HG02970 (cell line): Measurements from ENCODE around the gene HVCN1.
"Not testable (repeated sequence)": the region's sequence is repeated elsewhere in the genome, so short reads cannot be mapped to it uniquely, and the experiment has no call there.

Source experiments
- ATAC-seq: cut with Tn5 transposase; IDR thresholded peaks from one replicate; pipeline ENCODE4 v1.9.1; 2021; ENCODE audit warnings: mild to moderate bottlenecking, moderate library complexity, moderate number of reproducible peaks; ENCODE audit not compliant: unreplicated experiment, low FRiP score

Gene HVCN1

DNA sequence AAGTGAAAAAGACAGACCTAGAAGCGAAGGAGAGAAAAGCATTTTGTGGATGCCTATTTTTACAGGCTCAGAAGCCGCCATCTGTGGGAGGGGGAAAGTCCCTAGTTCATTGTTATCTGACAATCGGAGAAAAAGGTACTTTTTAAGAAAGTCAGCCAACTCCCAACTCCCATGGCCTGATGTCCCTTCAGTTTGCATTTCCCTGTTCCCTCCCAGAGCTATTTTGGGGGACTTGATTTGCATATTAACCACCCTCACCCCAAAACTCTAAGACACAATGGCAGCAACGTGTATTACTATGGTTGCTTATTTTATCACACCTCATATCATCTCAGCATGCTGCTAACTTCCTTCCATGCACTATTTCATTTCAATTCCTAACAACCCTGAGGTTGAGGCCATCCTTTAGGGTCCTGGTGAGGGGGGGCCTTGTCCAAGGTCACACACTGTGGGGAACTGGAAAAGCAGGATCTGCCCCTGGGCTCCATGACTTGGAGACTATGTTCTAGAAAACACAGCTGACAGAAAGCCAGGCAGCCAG, 18.7 kb downstream of the HVCN1 start:
- no peak for ATAC-seq

DNA sequence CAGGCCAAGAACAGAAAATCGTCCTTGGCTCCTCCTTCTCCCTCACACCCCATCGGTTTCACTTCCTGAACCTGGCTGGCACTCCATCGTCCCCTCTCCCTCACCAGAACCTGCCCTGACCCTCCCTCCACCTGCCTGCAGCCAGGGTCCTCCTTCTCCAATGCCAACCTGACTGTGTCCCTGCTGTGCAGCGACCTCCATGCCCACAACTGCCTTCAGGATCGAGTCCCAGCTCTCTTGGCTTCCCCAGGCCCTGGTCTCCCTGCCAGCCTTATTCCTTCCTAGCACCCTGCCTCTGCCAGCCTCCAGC, 19.8 kb downstream of the HVCN1 start:
- no peak for ATAC-seq

DNA sequence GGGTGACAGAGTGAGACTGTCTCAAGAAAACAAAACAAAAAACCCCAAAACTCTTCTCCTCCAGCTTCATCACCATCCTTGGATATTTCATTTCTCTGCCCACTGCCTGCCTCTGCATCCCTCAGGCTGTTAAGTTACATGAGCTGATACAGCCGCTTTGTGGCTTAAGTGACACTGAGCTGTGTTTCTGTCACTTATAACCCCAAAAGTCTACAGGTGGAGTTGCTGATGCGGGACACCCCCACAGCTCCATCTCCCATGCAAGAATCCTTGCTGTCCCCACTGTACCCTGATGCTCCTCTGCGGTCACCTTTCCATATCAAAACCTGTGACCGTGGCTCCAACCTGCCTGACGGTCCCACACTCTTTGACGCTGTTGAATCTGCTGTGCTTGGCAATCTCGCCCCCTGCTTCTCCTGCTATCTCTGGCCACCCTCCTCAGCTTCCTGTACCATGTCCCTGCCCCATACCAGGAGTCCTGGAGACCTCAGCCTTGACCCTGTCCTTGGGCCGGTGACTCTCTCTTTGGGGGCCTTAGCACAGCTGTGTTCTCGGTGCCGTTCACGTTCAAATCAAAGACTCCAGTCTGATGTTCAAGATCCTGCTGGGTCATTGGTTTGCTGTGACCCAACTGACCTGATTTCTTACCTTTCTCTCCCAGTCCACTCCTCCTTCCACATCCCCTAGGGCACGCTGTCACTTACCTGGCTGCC, 20.3 kb downstream of the HVCN1 start:
- ATAC-seq = no peak

GRCh38 chr12:110667671-110668070, 21.2 kb downstream of the HVCN1 start:
- no peak for ATAC-seq

GRCh38 chr12:110666892-110667291, 22.0 kb downstream of the HVCN1 start:
- ATAC-seq = no peak

GRCh38 chr12:110661337-110661972, 27.5 kb downstream of the HVCN1 start:
- ATAC-seq = peak; percentile 83

DNA sequence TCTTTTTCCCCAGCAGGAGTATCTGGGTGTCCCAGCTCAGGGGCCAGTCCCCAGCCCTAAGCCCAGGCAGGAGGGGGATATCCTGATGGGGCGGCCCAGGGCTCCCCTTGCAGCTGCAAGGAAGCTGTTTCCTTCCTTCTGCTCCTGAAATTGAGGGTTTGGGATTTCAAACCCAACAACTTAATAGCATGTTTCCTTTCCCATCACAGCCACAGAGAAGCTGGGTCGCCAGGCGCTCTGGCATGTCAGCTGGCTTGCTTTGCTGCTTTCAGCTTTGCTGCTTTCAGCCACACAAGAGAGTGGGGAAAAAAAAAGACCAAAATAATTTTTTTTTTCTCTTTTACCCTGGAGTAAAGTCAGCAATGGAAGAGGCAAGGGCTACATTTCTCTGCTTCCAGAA, 30.0 kb downstream of the HVCN1 start:
- no peak for ATAC-seq

DNA sequence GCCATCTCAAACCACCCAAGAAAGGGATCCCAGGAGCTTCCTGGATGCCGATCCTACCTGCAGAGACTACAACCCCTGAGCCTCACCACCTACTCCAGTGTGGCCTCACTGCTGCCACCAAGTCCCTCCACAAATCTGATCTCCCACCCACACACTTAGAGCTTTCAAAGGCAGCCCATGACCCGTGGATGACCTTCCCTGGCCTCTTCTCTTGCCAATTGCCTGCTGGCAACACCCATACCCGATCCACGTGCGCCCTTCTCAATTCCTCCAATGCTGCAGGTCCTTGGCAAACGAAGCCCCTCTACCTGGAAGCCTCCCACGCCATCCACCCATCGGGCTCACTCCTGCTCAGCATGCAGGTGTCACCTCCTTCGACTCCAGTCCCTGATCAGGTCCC, 30.7 kb downstream of the HVCN1 start:
- no peak for ATAC-seq

- no peak for ATAC-seq
These were observed 31.2 kb downstream of the HVCN1 start for GRCh38 chr12:110657747-110658146.

- no peak for ATAC-seq
These were observed 32.8 kb downstream of the HVCN1 start for GRCh38 chr12:110656071-110656655.

GRCh38 chr12:110654238-110654637, 34.7 kb downstream of the HVCN1 start:
- ATAC-seq = not testable (repeated sequence)

GRCh38 chr12:110649341-110649847, 39.5 kb downstream of the HVCN1 start:
- no peak for ATAC-seq

GRCh38 chr12:110647631-110648040, 41.3 kb downstream of the HVCN1 start:
- ATAC-seq = no peak

DNA sequence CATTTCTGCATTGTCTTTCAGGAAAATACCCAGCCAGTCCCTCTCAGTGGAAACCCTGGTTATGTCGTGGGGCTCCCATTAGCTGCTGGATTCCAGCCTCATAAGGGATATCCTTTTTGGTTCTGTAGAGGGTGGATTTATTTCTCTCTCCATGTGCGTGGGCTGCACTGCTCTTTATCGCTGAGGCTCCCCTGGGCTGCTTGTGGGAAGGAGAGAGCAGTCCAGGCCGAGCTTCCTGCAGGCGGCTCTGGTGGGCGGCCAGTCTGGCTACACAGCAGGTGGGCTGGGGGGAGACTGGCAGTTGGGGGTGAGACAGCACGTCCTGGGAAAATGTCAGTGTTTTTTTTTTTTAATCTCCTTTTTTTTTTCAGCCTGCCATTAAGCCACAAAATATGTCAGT, 47.4 kb downstream of the HVCN1 start:
- no peak for ATAC-seq

- ATAC-seq = no peak
These were observed 48.5 kb downstream of the HVCN1 start for GRCh38 chr12:110640275-110641025.

- no peak for ATAC-seq
These were observed 49.4 kb downstream of the HVCN1 start for GRCh38 chr12:110639336-110640141.

DNA sequence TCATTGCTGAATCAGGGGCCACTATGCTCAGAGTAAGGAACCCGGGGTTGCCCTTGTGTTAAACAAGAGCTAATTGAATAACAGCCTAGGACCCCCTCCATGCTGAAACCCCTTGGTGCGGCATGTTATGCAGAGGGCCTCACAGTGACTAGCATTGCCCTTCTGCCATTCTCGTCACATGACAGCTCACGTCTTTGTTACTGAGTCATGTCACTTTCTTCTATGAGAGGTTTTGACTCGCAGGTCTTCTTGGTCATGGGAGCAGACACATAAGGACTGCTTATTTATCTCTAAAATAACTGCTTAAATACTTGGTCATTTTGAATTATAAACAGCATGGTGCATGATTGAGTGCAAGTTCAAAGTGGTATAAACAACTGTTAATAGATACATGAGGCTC, 50.1 kb downstream of the HVCN1 start:
- ATAC-seq = no peak

DNA sequence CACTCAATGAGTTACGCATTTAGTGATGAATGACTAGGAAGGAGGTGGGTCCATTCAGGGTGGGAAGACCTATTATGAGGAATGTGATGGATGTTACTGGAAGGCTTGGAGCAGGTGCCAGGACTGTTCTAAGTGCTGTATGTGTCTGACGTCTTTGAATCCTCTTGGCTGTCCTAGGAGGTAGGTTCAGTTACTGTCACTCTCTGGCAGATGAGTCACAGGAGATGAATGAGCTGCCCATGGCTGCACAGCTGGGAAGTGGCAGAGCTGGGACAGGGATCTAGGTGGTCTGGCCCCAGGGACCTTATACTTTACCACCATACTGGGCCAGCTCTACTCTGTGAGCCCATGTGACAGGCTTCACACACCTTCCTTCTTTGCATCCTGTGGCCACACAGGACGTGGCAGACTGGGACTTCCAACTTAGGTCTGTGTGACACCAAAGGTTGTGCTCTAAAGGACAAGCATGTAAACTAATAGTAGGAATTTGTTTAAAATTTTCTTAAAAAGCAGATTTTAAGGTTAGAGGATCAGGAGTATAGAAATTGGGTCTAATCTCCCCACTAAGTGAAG, 51.0 kb downstream of the HVCN1 start:
- no peak for ATAC-seq

DNA sequence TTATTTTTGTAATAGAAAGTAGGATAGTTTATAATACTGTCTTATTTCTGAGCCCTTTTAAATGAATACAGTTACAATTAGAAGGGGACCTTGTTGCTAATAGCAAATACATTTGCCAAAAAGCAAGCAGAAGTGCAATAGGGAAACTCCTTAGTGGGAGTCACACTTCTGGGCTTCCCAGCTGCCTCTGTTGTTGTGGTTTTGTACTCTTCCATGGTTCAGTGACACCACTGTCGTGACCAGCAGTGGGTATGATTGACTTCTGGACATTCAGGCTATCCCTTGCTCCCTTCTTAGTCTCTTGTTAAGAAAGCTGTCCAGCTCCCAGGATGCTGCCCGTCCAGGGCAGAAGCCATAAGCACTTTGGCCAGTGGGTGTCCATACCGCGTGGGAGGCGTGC, 52.4 kb downstream of the HVCN1 start:
- no peak for ATAC-seq

DNA sequence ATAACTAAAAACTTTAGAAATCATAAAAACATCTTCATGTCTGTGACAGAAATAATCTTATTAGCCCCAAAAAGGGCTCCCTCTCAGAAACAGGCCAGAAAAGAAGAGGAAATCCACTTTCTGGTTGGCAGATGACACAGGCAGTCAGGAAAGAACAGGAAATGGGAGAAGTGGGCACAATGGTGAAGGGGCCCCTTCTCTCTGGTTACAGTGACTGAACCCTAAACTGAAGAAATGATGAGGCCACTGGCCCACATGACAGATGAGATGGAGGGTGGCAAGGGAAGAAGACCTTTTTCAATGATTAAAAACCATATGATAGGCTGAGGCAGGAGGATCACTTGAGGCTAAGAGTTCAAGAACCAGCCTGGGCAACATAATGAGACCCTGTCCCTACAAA, 53.9 kb downstream of the HVCN1 start:
- no peak for ATAC-seq
